NCI-H345 (cell line): ENCODE results near the gene FLRT3.

Experiments
- DNase-seq: peaks from one replicate; lab custom pipeline; 2025; lab: John Stamatoyannopoulos, UW

Gene FLRT3

GRCh38 chr20:14319704-14320103, 17.7 kb downstream of the FLRT3 start:
- no peak for DNase-seq

- DNase-seq: no peak
Measured at GRCh38 chr20:14313341-14314020, 23.9 kb downstream of the FLRT3 start.

GRCh38 chr20:14312001-14312400, 25.4 kb downstream of the FLRT3 start:
- no peak for DNase-seq

GRCh38 chr20:14310977-14311627, 26.3 kb downstream of the FLRT3 start:
- DNase-seq: no peak

GRCh38 chr20:14307956-14308355, 29.5 kb downstream of the FLRT3 start:
- no peak for DNase-seq

- DNase-seq: no peak
Measured at GRCh38 chr20:14304472-14304871, 32.9 kb downstream of the FLRT3 start.

- no peak for DNase-seq
Measured at GRCh38 chr20:14303651-14304050, 33.8 kb downstream of the FLRT3 start.

GRCh38 chr20:14303106-14303505, 34.3 kb downstream of the FLRT3 start:
- no peak for DNase-seq

- DNase-seq: no peak
Measured at GRCh38 chr20:14299831-14300230, 37.6 kb downstream of the FLRT3 start.

GRCh38 chr20:14295770-14296309, 41.6 kb downstream of the FLRT3 start:
- no peak for DNase-seq

- no peak for DNase-seq
Measured at GRCh38 chr20:14295238-14295637, 42.2 kb downstream of the FLRT3 start.

- no peak for DNase-seq
Measured at GRCh38 chr20:14291502-14291901, 45.9 kb downstream of the FLRT3 start.

GRCh38 chr20:14288341-14289330, 48.8 kb downstream of the FLRT3 start:
- DNase-seq: no peak

GRCh38 chr20:14284443-14284842, 53.0 kb downstream of the FLRT3 start:
- DNase-seq: no peak

GRCh38 chr20:14282140-14282539, 55.3 kb downstream of the FLRT3 start:
- DNase-seq: no peak
